HCT116 (cell line): ENCODE measurements around the gene NF1.

Source experiments
- ATF3 ChIP-seq: IDR thresholded peaks from 2 replicates; pipeline ENCODE4 v1.6.1; 2012
- CBX3 ChIP-seq: IDR thresholded peaks from 2 replicates; pipeline ENCODE4 v1.6.1; 2012; ENCODE audit warnings: low read depth
- CTCF ChIP-seq, 3 experiments: fragments of 200-600 bp in 1 of 3; sonication (generic) in 1 of 3; IDR thresholded peaks in 2 of 3; conservative IDR thresholded peaks in 1 of 3; 2 replicates each; pipeline ENCODE4 v1.5.1; 2012 to 2017; ENCODE audit warnings: low read depth in 2 of 3, low read length in 2 of 3, antibody characterized with exemption in 1 of 3, borderline replicate concordance in 1 of 3, control low read depth in 1 of 3, mild to moderate bottlenecking in 1 of 3, mixed read lengths in 1 of 3, mixed run types in 1 of 3, moderate library complexity in 1 of 3; ENCODE audit not compliant: insufficient read depth in 1 of 3
- EZH2 ChIP-seq: fragments of 200-600 bp; sonication (generic); IDR thresholded peaks from 2 replicates; pipeline ENCODE4 v1.6.1; 2017; ENCODE audit warnings: antibody characterized with exemption, mixed run types
- JUND ChIP-seq: IDR thresholded peaks from 2 replicates; pipeline ENCODE4 v1.6.1; 2012
- POLR2A ChIP-seq: IDR thresholded peaks from 2 replicates; pipeline ENCODE4 v1.7.0; 2011; ENCODE audit warnings: borderline replicate concordance; ENCODE audit not compliant: insufficient read depth, insufficient read length; ENCODE audit errors: extremely low read depth
- REST ChIP-seq: IDR thresholded peaks from 2 replicates; pipeline ENCODE4 v1.6.1; 2012; ENCODE audit warnings: low read depth
- SIN3A ChIP-seq: IDR thresholded peaks from 2 replicates; pipeline ENCODE4 v1.6.1; 2012; ENCODE audit warnings: low read depth

GRCh38 chr17:31392002-31392855, 297.5 kb downstream of the NF1 start:
- TF ChIP-seq CBX3 (no peak), CTCF (IDR thresholded peaks at IDR 0.05 in 2 of 3, conservative IDR thresholded peaks at IDR 0.05 in 1 of 3; ENCODE audit: borderline replicate concordance in 1 of 3, insufficient read depth in 1 of 3, low read depth in 2 of 3, low read length in 2 of 3) (no peak), EZH2 (no peak), ATF3 (no peak), JUND (no peak), REST (no peak), POLR2A (no peak), SIN3A (no peak)
